ENCODE measurements around the gene TRIM43B.
"Not testable (repeated sequence)": the region's sequence is repeated elsewhere in the genome, so short reads cannot be mapped to it uniquely, and the experiment has no call there.

The TRIM43B gene

DNA sequence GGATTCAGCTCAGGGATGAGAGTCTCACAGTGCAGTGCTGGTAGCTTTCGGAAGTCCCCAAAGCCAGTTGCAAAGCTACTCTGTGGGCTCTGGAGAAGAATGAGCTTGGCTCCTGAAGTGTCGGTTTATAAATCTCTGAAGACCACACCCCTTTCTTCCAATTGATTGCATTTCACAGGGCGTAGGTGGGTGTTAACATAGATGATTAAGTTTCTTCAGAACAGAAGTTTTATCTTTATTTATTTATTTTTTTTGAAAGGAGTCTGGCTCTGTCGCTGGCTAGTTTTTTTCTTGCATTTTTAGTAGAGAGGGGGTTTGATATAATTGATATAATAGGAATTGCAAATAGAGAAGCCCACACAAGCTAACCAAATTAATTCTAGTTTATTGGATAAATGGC, at the start of gene TRIM43B:
TSS of gene TRIM43B (minus strand) at position 101 of the 400 bp plus-strand sequence. CDS start 2,040 bp downstream, outside the sequence.
- DNase-seq (ENCODE audit: low read depth) = not testable (repeated sequence)

- DNase-seq (ENCODE audit: low read depth) = no peak
These were observed 46.8 kb upstream of the TRIM43B start for GRCh38 chr2:95531254-95531771.

DNA sequence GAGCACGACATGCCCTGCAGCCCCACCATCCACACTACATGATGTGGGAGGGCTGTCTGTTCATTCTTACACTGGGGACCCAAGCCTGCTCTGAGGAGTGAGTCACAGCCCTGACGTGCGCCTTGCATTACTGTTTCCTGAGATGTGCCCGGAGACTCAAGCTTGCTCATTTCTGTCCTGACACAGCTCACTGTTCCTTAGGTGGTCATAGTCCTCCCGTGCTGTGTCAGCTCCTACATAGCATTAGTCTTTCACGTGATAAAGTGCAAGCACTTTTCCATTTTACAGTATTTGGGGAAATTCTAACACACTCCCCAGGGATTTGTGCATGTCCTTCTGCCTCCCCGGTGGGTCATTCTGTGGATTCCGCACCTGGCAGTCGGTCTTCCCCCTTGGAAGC, 46.2 kb upstream of the TRIM43B start:
- DNase-seq (ENCODE audit: low read depth) = no peak

DNA sequence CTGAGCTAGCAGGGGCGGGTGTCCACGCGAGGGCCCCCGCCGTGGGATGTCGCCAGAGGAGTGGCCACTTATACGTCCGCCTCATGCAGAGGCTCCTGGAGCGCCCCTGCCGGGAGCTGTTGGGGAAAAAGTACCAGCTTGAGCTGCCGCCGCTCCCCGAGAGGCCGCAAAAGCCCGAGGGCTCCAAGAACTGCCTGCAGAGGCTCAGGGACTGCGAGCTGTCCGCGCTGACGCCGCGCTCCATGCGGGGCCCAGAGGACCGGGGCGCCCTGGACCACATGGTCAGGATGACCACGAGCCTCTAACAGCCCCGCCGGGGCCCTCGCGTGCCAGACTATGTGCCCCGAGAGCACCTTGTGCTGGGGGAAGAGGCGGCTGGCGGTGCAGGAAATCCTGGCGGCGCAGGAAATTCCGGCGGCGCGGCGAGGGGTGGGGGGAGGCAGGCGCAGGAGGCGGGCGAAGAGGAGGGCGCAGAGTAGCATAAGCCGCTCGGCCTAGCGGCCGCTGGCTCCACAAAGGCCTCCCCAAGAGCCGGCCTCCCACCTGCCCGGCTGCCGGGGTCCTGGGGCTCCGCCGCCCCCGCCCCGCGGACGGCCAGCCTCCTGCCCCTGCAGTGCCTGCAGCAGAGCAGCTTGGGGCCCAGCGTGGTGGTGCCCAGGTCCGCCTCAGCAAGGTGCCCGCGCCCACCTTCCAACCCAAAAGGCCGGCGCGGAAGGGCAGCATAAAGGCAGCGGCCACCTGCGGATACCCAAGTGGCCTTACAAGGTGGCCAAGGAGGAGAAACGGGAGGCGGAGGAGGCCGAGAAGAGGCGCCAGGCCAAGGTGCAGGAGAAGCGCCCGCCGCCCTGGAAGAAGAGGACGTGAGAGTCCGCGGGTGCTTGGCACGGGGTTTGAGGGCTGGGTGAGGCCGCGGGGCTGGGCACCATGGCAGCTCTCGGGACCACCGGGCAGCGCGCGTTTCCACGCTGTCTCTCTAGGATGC, 42.1 kb upstream of the TRIM43B start:
- peak; percentile 61 for DNase-seq (ENCODE audit: low read depth)

- DNase-seq (ENCODE audit: low read depth) = no peak
These were observed 40.9 kb upstream of the TRIM43B start for GRCh38 chr2:95525294-95526035.

DNA sequence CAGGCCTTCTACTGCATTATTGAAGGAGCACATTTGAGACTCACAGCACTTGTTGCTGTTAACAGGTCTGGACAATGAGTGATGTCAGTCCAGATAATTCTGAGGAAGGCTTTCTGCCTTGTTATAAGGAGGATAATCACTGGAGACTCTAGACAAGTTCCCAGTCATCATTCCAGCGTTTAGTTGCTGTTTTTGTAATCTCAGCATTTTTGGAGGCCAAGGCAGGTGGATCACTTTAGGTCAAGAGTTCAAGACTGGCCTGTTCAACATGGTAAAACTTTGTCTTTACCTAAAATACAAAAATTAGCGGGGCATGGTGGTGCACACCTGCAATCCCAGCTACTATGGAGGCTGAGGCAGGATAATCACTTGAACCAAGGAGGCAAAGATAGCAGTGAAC, 39.6 kb upstream of the TRIM43B start:
- DNase-seq (ENCODE audit: low read depth) = no peak

GRCh38 chr2:95514718-95515117, 30.2 kb upstream of the TRIM43B start:
- DNase-seq (ENCODE audit: low read depth) = no peak

GRCh38 chr2:95514226-95514625, 29.7 kb upstream of the TRIM43B start:
- DNase-seq (ENCODE audit: low read depth) = not testable (repeated sequence)

GRCh38 chr2:95509408-95509807, 24.9 kb upstream of the TRIM43B start:
- no peak for DNase-seq (ENCODE audit: low read depth)

GRCh38 chr2:95505222-95505621, 20.7 kb upstream of the TRIM43B start:
- DNase-seq (ENCODE audit: low read depth) = no peak

- no peak for DNase-seq (ENCODE audit: low read depth)
These were observed 16.3 kb upstream of the TRIM43B start for GRCh38 chr2:95500854-95501253.

GRCh38 chr2:95492076-95492475, 7.5 kb upstream of the TRIM43B start:
- not testable (repeated sequence) for DNase-seq (ENCODE audit: low read depth)

DNA sequence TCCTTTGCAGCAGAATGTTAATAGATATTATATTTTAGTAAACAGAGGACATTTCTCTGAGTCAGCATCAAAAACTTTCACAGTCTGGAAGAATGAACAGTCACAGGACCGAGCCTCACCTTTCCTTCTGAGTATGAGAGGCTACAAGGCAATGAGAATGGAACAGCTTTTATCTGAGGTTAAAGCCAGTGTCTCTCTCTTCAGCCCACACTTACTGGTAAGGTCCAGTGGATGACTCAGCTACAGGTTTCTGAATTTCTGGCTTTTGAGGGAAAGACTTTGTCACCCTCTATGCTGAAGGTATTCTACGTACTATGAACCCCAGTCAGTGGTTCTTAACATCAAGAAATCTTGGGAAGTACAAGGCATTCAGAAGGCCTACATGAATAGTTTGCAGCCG, 9.5 kb downstream of the TRIM43B start:
- not testable (repeated sequence) for DNase-seq (ENCODE audit: low read depth)

DNA sequence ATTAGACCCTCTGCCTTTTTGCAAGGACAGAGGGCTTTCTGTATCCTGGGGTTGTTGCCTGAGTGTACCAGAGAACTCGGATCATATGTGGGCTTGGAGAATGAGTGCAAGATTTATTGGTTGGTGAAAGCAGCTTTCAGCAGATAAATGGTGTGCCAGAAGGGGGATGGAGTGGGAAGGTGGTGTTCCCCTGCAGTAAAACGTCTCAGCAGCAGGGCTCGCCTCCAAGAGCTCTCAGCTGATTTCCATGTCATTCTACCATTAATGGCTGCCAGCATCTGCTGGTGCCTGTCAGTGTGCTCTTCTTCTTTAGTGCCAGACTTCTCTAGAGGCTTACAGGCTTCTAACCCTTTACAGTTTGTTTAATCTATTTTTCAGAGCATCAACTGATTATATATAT, 16.6 kb downstream of the TRIM43B start:
- not testable (repeated sequence) for DNase-seq (ENCODE audit: low read depth)

DNA sequence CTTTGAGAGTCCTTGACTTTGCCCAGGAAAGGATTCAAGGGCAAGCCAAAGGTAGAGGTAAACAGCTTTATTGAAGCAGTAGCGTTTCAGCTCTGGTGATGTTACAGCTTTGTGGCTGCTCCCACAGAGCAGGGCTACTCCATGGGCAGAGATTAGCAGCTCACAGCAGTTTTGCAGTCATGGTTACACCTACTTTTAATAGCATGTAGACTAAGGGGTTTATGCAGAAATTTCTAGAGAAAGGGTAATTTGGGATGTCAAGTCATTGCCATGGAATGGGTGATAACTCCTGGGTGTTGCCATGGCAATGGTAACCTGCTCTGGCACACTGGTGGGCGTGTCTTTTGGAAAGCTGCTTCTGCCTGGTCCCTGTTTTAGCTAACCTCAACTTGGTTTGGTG, 18.0 kb downstream of the TRIM43B start:
- not testable (repeated sequence) for DNase-seq (ENCODE audit: low read depth)

DNA sequence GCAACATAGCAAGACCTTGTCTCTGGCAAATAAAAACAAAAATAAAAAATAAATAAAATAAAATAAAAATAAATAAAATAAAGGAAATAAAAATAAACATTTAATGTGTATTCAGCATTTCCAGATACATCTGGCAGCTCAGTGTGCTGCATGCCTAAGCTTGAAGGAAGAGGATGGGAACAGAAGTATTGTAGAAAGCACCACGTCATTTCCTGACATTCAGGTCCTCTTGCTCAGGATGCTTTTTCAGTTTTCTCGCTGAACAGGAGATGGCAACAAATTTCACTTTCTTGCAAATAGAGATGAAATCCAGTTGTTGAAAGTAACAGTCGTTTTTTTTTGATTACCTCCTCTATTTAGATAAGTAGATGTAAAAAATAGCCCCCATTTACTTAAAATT, 21.3 kb downstream of the TRIM43B start:
- not testable (repeated sequence) for DNase-seq (ENCODE audit: low read depth)

- DNase-seq (ENCODE audit: low read depth) = not testable (repeated sequence)
These were observed 39.2 kb downstream of the TRIM43B start for GRCh38 chr2:95445317-95445716.

DNA sequence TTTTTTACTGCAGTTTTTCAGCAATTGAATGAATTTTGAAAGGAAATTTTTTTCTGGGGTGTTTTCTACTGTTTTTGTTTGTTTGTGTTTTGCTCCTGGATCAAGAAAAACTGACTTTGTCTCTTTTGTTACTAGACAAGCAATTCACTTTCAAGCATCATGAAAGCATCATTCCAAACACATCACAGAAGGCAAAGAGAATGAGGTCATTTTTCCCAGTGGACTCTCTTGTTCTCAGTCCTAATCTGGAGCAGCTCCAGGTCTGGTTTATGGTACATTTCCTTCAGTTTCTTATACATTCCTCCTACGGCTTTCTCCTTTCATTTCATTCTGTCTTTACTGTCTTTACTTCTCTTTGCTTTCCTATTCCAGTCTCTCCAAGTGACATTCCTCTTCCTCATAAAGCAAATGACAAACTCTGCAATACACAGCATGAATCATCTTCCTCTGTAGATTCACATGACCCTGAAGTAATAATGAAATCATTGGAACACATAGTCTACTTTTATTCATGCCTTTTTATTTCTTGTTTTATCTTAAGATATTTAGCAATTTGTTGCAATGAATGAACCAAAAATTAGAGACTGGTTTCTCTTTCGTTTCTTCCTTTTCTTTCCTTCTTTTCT, 42.0 kb downstream of the TRIM43B start:
- not testable (repeated sequence) for DNase-seq (ENCODE audit: low read depth)

- DNase-seq (ENCODE audit: low read depth) = not testable (repeated sequence)
These were observed 48.7 kb downstream of the TRIM43B start for GRCh38 chr2:95435872-95436209.

DNA sequence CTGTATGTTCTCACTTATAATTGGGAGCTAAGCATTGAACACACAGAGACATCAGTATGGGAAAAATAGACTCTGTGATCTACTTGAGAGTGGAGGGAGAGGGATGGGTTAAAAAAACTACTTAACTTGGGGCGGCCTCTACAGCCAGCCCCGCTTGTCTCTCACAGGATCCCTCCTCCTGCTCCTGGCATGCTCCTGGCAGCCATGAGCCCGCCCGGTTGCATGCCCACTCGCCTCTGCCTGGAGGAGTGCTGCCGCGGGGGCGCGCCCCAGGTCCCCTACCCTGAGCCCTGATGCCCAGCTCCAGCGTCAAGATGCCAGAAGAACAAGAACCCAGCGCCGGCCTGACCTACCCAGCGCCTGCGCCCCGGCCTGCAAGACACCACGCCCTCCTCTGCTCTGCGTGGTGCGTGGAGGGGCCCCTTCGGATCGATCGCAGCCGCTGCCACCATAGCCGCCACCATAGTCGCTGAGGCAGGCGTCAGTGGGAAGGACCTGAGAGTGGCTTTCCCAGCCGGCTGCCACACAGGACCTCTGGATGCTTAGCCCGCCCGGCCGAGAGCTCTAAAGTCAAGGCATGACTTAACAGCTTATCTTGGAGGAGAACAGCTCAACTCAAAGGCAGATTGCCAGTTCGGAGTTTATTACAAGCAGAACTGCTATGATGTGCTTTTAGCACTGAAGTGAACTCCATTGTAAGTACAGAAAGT, 49.2 kb downstream of the TRIM43B start:
- DNase-seq (ENCODE audit: low read depth) = not testable (repeated sequence)

- DNase-seq (ENCODE audit: low read depth) = not testable (repeated sequence)
These were observed 50.0 kb downstream of the TRIM43B start for GRCh38 chr2:95434507-95435076.
